GM12892 (cell line): Measurements from ENCODE around the gene SMARCA2.

Experiments used
- DNase-seq: peaks from one replicate; pipeline ENCODE4 v3.0.0; 2011; ENCODE audit not compliant: insufficient read length
- FAIRE-seq: peaks from 2 replicates; lab custom pipeline; 2011; peaks lifted over from hg19 to GRCh38; lab: Jason Lieb, UNC
- POLR2A ChIP-seq: IDR thresholded peaks from 2 replicates; pipeline ENCODE4 v1.6.1; 2011; ENCODE audit warnings: low read depth, low read length, control low read depth
- POLR2AphosphoS5 ChIP-seq: IDR thresholded peaks from 2 replicates; pipeline ENCODE4 v1.6.1; 2011; ENCODE audit warnings: low read depth, low read length, control low read depth
- TAF1 ChIP-seq: IDR thresholded peaks from 2 replicates; pipeline ENCODE4 v1.6.1; 2011; ENCODE audit warnings: low read depth, mild to moderate bottlenecking, control low read depth, low read length, borderline replicate concordance

Gene SMARCA2

DNA sequence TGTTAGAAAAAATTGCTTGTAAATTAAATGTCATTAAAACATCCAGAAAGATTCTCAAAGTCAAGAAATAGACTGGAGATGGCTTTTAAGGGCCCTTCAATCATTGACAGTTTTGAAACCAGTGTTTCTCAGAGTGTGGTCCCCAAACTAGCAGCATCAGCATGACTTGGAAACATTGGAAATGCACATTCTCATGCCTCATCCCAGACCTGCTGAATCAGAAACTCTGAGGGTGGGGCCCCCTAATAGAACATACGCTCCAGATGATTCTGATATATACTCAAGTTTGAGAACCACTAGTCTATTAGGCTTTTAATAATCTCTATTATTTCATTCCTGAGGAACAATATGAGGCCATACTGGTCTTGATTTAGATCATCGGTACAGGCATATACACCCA lies 181.6 kb downstream of the SMARCA2 start:
- TF ChIP-seq TAF1, result no peak
- TF ChIP-seq POLR2A, result no peak
- TF ChIP-seq POLR2AphosphoS5, result no peak
- FAIRE-seq, result no peak
- DNase-seq, result no peak

DNA sequence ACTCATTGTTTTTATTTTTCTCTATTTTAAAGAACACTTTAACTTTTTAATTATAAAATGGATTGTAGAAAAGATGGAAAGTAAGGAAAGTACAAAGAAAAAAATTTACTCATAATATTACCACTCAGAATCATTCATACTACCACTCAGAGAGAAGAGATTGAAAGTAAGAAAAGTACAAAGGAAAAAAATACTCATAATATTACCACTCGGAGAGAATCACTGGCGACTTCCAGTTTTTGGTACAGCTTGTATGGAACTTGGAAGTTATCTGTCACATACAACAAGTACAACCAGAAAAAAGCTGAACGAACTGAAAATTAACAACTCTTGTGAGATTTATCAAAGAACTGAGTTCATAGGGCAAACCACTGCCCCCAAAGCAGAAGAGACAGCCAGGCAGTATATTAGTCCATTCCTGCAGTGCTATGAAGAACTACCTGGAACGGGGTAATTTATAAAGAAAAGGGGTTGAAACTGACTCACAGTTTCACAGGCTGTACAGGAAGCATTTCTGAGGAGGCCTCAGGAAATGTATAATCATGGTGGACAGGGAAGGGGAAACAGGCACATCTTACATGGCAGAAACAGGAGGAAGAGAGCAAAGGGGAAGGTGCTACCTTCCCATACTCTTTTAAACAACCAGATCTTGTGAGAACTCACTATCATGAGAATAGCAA lies 183.9 kb downstream of the SMARCA2 start:
- no peak for FAIRE-seq

DNA sequence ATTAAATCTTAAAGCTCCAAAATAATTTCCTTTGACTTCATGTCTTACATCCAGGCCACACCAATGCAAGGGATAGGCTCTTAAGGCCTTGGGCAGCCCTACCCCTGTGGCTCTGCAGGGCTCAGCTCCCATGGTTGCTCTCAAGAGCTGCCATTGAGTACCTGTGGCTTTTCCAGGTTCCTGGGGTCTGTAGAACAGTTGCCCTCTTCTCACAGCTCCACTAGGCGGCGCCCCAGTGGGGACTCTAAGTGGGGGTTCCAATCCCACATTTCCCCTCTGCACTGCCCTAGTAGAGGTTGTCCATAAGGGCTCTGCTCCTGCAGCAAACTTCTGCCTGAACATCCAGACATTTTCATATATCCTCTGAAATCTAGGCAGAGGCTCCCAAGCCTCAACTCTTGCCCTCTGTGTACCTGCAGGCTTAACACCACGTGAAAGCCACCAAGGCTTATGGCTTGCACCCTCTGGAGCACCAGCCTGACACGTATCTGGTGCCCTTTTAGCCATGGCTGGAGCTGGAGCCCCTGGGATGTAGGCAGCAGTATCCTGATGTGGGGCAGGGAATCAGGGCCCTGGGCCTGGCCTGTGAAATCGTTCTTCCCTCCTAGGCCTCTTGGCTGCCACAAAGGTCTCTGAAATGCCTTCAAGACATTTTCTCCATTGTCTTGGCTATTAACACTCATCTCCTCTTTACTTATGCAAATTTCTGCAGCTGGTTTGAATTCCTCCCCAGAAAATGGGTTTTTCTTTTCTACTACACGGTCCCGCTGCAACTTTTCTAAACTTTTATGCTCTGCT lies 185.1 kb downstream of the SMARCA2 start:
- FAIRE-seq, result peak; percentile 17
- DNase-seq, result no peak
- TF ChIP-seq TAF1 (no peak), POLR2AphosphoS5 (no peak), POLR2A (no peak)

More for the DNA sequence above, 183.9 kb downstream of the SMARCA2 start:
- no peak for DNase-seq
- TF ChIP-seq POLR2A, result no peak
- TF ChIP-seq TAF1, result no peak
- TF ChIP-seq POLR2AphosphoS5, result no peak

DNA sequence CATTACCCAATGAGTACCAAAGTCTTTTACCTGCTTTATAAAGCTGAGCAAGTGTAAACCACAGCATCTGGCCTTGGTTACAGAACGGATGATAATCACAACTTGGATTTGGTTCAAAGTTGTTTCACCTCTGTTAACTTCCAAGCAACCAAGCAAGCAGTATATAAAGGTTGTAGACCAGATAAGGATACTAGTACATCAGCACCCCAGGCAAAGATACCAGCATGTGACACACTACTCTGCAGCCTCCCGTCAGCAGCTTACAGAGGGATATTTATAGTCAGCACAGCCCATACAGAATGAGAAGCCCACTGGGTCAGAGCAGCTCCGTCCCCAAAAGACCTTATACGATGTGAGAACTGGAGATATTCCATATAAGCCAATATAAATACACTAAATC lies 193.3 kb downstream of the SMARCA2 start:
- no peak for TF ChIP-seq POLR2AphosphoS5
- FAIRE-seq (no peak), DNase-seq (no peak)

DNA sequence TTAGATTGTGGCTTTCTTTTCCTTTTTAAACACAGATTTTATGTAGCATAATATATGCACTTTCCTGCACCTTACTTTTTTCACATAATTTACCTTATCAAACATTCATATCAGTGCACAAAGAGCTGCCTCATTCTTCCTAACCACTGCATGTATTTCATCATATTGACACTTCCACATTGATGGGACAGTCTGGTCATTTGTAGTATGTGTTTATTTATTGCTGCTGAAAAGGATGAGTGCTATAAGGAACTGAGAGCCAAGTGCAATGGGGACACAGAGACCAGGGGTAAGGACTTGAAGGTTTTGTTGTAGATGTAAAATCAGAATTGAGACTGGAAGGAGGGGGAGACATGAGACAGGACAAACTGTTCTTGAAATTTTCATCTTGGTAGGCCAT lies 193.8 kb downstream of the SMARCA2 start:
- DNase-seq (no peak), FAIRE-seq (no peak)
- TF ChIP-seq POLR2A (no peak), POLR2AphosphoS5 (no peak), TAF1 (no peak)

DNA sequence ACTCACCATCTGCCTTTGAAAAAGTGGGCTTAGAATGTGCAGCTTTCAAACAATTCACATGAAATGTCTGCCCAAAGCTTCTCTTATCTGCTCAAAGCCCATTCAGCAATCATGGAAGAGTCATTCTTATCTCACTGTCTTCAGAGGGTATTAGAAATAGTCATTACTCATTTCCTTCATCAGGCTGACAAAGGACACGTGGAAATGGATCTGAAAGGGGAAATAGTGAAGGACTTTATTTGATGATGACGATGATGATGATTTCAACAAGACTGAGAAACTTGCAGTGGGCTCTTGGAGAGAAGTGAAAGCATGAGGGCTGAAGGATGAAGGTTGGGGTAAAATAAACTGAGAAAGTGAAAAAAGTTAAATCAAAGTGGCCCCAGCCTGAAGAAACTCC lies 194.3 kb downstream of the SMARCA2 start:
- no peak for TF ChIP-seq POLR2AphosphoS5
- no peak for TF ChIP-seq POLR2A
- no peak for TF ChIP-seq TAF1
- no peak for FAIRE-seq
- DNase-seq, result no peak

DNA sequence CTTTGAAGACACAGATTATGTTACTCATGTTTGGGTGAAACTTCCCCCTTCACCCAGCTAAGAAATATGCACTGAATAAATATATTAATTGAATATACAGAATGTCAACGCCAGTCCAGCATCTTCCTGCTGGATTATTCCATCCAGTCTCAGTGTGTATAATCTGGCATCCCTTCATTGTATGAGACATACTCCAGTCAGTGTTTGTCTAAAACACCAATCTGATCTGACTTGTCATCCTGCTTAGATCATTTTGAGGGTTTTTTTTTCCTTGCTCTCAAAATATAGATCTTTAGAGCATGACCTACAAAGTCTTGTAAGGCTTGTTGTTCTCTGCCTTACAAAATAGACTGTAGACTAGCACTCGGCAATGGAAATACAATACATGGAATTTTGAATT lies 195.1 kb downstream of the SMARCA2 start:
- FAIRE-seq, result no peak
- no peak for DNase-seq
- TF ChIP-seq POLR2A, result no peak
- TF ChIP-seq TAF1, result no peak
- no peak for TF ChIP-seq POLR2AphosphoS5

DNA sequence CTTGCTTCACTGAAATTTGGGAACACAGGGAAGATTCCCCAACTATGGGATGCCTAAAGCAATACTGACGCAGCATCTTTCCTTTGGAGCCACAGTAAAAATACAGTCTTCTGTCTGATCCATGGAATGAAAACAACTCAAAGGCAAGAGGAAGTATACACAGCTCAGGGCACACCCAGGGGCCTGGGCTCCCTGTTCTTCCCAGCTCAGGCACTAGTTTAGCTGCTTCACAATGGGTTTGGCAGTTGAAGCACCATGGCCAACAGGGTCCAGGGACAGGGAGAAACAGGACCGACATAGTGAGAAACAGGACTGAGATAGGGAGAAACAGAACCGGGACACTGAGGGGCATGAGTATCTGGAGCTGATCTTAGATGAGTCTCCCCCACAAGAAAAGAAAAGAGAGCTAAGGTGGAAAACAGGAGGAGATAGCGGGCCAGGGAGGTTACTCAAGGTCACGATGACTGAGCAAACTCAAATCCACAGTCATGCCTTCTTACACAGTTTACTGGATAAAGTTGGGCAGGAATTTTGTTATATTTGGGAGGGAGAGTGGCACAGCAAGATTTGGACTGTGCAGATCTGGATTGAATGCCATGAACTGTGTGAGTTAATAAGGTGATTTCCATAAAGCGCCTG lies 198.8 kb downstream of the SMARCA2 start:
- FAIRE-seq (no peak), DNase-seq (no peak)
- TF ChIP-seq TAF1 (no peak), POLR2AphosphoS5 (no peak), POLR2A (no peak)

DNA sequence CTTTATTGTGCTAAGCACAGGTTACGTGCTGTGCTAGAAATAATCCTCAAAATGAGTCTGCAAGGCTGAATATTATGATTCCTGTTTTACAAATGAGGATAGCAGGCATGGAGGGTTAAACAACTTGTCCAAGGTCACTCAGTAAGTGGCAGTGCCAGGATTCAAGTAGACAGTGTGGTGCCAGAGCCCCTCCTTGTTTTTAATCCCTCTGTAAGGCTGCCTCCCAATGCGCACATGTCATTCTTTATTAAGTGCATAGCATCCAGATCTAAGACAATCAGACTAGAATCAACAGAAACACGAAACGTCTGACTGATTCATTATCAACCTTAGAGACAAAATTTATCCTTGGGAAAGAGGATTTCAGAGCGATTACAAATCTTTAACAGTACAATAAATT lies 199.6 kb downstream of the SMARCA2 start:
- FAIRE-seq (no peak), DNase-seq (no peak)
- TF ChIP-seq POLR2AphosphoS5 (no peak), POLR2A (no peak), TAF1 (no peak)

DNA sequence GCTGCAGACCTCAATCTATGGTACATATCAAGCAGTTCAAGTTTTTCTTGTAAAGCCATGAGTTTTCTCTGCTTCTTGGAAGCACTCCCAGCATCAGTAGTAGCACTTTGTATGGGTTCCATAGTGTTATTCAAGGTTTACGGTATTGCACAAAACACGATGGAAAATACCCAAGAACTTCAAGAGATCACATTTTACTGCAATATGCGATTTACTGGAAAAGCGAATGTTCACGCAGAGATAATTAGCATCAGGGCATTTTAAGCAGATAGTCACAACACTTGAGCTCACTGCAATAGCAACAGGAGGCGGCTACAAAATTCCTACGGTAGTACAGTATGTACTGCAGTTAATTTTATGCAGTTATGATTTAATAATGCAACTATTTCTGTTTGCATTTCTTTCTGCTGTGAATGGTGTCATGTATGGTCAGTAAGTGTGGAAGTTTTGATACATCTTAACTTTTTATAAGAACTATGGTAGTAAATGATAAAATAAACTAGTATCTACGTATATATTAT lies 200.8 kb downstream of the SMARCA2 start:
- DNase-seq (no peak), FAIRE-seq (no peak)
- TF ChIP-seq POLR2A (no peak), TAF1 (no peak), POLR2AphosphoS5 (no peak)

DNA sequence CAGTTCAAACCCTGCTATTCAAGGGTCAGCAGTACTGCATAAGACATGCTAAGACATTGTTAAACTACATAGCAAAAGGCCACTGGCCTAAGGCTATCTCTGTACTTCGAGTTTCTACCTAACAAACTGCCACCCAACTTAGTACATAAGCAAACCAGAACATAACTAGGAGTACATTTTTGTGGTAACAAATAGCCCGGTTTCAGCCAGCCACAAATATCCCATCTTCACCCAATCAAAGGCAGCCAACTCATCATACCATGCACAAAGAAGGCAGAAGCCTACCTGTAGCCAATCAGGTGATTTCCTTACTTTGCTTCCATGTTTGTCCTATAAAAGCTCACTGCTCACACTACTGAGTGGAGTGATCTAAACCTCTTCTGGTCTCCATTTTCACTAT lies 201.4 kb downstream of the SMARCA2 start:
- FAIRE-seq, result no peak

DNA sequence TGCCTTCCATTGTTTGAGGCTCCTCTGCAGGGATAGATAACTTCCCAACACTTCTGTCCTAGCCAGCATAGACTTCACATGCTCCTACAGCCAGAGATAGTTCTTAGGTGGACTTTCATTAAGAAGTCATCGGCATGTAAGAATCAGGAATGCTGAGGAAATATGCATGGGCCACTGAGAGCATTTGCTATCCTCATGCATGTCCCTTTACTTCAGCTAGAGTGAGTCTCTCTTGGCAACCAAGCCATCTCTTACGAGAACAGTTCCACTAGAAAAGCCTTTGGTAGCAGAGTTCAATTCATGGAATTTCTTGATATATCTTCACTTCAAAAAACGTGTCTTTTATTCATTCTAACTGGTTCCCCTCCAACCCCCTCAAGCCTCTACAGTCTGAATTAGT lies 202.4 kb downstream of the SMARCA2 start:
- DNase-seq (no peak), FAIRE-seq (no peak)
- TF ChIP-seq TAF1 (no peak), POLR2A (no peak), POLR2AphosphoS5 (no peak)

More for the DNA sequence above, 201.4 kb downstream of the SMARCA2 start:
- no peak for TF ChIP-seq POLR2AphosphoS5
- no peak for TF ChIP-seq POLR2A
- TF ChIP-seq TAF1, result no peak
- no peak for DNase-seq

DNA sequence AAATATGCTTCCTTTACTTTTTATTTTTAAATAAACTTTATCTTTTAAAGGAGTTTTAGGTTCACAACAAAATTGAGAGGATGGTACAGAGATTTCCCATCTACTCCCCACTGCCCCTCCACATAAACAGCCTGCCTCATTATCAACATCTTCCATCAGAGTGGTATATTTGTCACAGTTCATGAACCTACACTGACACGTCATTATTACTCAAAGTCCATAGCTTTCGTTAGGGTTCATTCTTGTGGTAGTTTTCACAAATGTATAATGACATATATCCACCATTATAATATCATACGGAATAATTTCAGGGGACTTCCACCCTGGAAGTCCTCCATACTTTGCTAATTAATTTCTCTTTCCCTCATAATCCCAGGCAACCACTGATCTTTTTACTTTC lies 204.9 kb downstream of the SMARCA2 start:
- DNase-seq (no peak), FAIRE-seq (no peak)
- TF ChIP-seq POLR2AphosphoS5 (no peak), POLR2A (no peak), TAF1 (no peak)
